Activated B cell treated with CpG ODN at 0.5 μM for 24 hours (primary cell): ENCODE results near the gene COL4A4. TPM values are rescaled to one million over a fixed set of nuclear protein-coding genes. Genes with fewer than 3 reads are reported as not detected.

Experiments
- ATAC-seq: fragments of 200-7000 bp; cut with Tn5 transposase; one replicate; pipeline ENCODE4 v1.10.0; 2021; ENCODE audit warnings: low read depth, mild to moderate bottlenecking, moderate library complexity
- CTCF ChIA-PET: fragments of 350-600 bp; sonication (Branson Sonifier 250); formaldehyde crosslinking; loops from one replicate; lab custom pipeline; 2021; ENCODE audit warnings: antibody characterized with exemption; lab: Charles Lee
- POLR2A ChIA-PET: fragments of 350-600 bp; sonication (Branson Sonifier 250); formaldehyde crosslinking; loops from one replicate; lab custom pipeline; 2021; ENCODE audit warnings: antibody characterized with exemption; lab: Charles Lee
- DNase-seq: peaks from one replicate; pipeline ENCODE4 v3.0.0; 2022
- H3K27ac Mint-ChIP-seq: one replicate; pipeline ENCODE4 v1.8.0; 2020; ENCODE audit warnings: mixed read lengths
- H3K27me3 Mint-ChIP-seq: one replicate; pipeline ENCODE4 v1.8.0; 2021; ENCODE audit warnings: mixed read lengths
- H3K36me3 Mint-ChIP-seq: one replicate; pipeline ENCODE4 v1.8.0; 2021; ENCODE audit warnings: low read depth, mixed read lengths
- H3K4me1 Mint-ChIP-seq: one replicate; pipeline ENCODE4 v1.8.0; 2021; ENCODE audit warnings: mixed read lengths
- H3K4me3 Mint-ChIP-seq: one replicate; pipeline ENCODE4 v1.8.0; 2020; ENCODE audit warnings: mild to moderate bottlenecking, mixed read lengths
- H3K9me3 Mint-ChIP-seq: one replicate; pipeline ENCODE4 v1.8.0; 2020; ENCODE audit warnings: mixed read lengths
- intact Hi-C: fragments of 100-400 bp; cut with micrococcal nuclease; formaldehyde crosslinking; loops from one replicate; pipeline ENCODE4 v1.15.1; 2024
- total RNA-seq: library from RNA; stranded (reverse); gene quantifications from 2 replicates; pipeline ENCODE4 v1.2.3, GENCODE V29; 2022
- TF ChIP-seq, protein P1 (sequence below): fragments of 200-600 bp; IDR thresholded peaks from one replicate; pipeline ENCODE4 v1.8.0; 2022; ENCODE audit warnings: antibody characterized with exemption, mild to moderate bottlenecking

The COL4A4 gene
- total RNA-seq, 1 donor from 2014 or later = 10.9 TPM

DNA sequence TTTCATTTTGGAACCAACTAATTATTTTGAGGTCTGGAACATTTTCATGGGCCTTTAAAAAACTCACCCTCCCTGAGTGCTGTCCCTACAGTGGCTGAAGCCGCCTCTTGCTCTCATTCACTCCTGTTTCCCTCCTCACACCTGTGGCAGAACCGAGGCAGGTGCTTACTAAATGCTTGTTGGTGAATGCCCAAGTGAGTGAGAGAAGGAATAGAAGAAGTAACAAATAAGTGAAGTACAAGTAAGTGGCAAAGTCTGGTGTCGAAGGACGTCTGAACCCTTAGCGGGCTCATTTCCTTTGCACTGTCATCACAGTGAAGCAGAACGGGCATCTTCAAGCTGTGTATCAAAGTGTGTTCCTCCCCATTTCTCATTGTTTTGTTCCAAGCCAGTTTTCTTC, 192.9 kb downstream of the COL4A4 start:
- intact Hi-C loops = loop anchor here (1.0 kb wide), 2 partner anchors 66 to 135 kb away; partner anchors contain the start of gene RHBDD1
- CTCF ChIA-PET = interaction anchor here (1.3 kb wide), 1 partner anchor 169 kb away, joined by 3 read pairs; no protein-coding TSS in a partner anchor
- peak; percentile 77 for ATAC-seq

DNA sequence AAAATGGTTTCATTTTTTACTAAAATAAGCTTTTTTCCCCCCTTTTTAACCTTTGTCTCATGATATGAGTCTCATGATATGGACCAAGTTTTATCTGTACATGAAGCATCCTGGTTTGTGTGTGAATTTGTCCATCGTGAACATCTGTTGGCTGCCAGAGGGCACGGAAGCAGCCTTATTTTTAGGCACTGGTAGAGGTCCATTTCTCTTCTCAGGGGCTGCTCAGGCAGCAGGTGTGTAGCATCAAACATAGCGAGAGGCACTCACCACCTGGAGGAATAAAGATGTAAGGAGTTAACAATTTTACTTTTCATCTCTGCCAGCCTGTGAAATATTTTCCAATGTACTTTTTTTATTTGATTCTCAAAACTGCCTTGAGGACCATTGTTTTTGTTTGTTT, 193.6 kb downstream of the COL4A4 start:
- H3K27ac Mint-ChIP-seq = peak overlapping the region; percentile 97

More for the DNA sequence above, 192.9 kb downstream of the COL4A4 start:
- Mint-ChIP-seq H3K4me3 (peak overlapping the region; percentile 84), H3K9me3 (no peaks in the 10 kb centered on the region), H3K27me3 (no peaks in the 10 kb centered on the region), H3K36me3 (peaks cover 27% of the 10 kb centered on the region), H3K4me1 (peaks cover 42% of the 10 kb centered on the region), H3K27ac (peak overlapping the region; percentile 97)
- POLR2A ChIA-PET = interaction anchor here (0.7 to 3.3 kb wide), 7 partner anchors 13 to 169 kb away, joined by 3 to 17 read pairs (median 4); partner anchors contain the start of gene RHBDD1
- TF ChIP-seq, protein P1, sequence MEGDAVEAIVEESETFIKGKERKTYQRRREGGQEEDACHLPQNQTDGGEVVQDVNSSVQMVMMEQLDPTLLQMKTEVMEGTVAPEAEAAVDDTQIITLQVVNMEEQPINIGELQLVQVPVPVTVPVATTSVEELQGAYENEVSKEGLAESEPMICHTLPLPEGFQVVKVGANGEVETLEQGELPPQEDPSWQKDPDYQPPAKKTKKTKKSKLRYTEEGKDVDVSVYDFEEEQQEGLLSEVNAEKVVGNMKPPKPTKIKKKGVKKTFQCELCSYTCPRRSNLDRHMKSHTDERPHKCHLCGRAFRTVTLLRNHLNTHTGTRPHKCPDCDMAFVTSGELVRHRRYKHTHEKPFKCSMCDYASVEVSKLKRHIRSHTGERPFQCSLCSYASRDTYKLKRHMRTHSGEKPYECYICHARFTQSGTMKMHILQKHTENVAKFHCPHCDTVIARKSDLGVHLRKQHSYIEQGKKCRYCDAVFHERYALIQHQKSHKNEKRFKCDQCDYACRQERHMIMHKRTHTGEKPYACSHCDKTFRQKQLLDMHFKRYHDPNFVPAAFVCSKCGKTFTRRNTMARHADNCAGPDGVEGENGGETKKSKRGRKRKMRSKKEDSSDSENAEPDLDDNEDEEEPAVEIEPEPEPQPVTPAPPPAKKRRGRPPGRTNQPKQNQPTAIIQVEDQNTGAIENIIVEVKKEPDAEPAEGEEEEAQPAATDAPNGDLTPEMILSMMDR = no peak
- no peak for DNase-seq

DNA sequence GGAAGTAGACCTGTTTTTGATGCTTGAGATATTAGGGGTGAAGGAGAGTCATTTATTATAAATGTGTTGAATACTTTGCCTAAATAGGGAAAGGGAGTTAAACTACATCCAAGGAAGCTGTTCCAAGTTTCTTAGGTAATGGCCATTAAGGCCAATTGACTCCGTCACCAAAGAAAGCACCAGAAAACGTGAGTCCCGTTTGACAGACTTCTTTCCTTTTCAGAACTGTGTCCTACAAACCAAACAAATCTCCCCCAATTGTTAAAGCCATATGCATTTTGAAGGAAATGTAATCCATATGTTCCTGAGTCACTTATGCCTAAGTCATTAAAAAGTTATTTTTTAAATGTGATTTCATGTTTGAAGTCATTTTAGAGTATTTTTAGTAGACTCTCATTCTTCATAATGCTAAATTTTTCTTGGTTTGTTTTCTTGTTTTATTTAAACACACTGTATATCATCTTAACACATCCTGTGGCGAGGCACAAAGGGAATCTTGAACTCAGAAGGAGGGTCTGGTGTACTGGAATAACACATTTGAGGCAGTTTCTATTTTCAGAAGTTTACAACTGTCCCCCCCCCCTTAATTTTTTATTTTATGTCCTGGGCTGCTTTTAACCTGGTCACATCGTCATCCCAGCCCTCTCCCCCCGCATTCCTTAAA, 194.5 kb downstream of the COL4A4 start:
- peak overlapping the region; percentile 97 for H3K27ac Mint-ChIP-seq
- peak overlapping the region; percentile 84 for H3K4me3 Mint-ChIP-seq
- H3K36me3 Mint-ChIP-seq = peaks cover 21% of the 10 kb centered on the region
- no peaks in the 10 kb centered on the region for H3K9me3 Mint-ChIP-seq
- ATAC-seq (no peak), DNase-seq (no peak)
- ChIA-PET POLR2A (interaction anchor here (1.0 to 3.3 kb wide), 5 partner anchors 60 to 170 kb away, joined by 3 to 17 read pairs (median 4); partner anchors contain the start of genes IRS1 and RHBDD1), CTCF (interaction anchor here (0.9 to 1.1 kb wide), 2 partner anchors 15 to 60 kb away, joined by 3 read pairs; no protein-coding TSS in a partner anchor)
- TF ChIP-seq, protein P1 = no peak
- intact Hi-C loops = loop anchor here (1.0 kb wide), 1 partner anchor 7 kb away; no protein-coding TSS in a partner anchor
- peaks cover 42% of the 10 kb centered on the region for H3K4me1 Mint-ChIP-seq
- no peaks in the 10 kb centered on the region for H3K27me3 Mint-ChIP-seq

More for the DNA sequence above, 193.6 kb downstream of the COL4A4 start:
- intact Hi-C loops = loop anchor here (1.0 kb wide), 1 partner anchor 8 kb away; no protein-coding TSS in a partner anchor
- Mint-ChIP-seq H3K4me3 (peak overlapping the region; percentile 84), H3K36me3 (peaks cover 26% of the 10 kb centered on the region), H3K4me1 (peaks cover 42% of the 10 kb centered on the region), H3K27me3 (no peaks in the 10 kb centered on the region), H3K9me3 (no peaks in the 10 kb centered on the region)
- ChIA-PET POLR2A (interaction anchor here (1.0 to 3.3 kb wide), 6 partner anchors 61 to 171 kb away, joined by 3 to 17 read pairs (median 5); partner anchors contain the start of genes IRS1 and RHBDD1), CTCF (interaction anchor here (1.1 kb wide), 1 partner anchor 15 kb away, joined by 3 read pairs; no protein-coding TSS in a partner anchor)
- DNase-seq (no peak), ATAC-seq (peak; percentile 53)
- TF ChIP-seq, protein P1 = no peak

DNA sequence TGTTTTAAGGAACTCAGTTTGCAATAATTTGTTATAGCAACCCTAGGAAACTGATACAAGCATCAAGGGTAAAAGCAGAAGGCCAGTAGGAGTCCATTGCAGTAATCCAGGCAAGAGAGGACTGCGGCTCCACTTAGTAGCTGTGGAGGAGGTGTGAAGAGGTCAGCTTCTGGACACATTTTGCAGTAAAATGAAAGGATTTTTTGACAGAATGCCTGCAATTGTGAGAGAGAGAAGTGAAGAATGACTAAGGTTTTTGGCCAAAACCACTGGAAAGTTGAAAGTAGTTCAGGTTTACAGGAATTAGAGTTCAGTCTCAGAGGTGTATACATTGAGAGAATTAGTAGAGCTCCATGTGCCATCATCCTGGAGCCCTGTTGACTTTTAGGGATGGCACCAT, 198.6 kb downstream of the COL4A4 start:
- no peak for ATAC-seq
- no peaks in the 10 kb centered on the region for H3K27me3 Mint-ChIP-seq

More for the DNA sequence above, 198.6 kb downstream of the COL4A4 start:
- intact Hi-C loops = no loop called here
- CTCF ChIA-PET = no interaction called here
- TF ChIP-seq, protein P1 = no peak
- Mint-ChIP-seq H3K9me3 (no peaks in the 10 kb centered on the region), H3K4me1 (peaks cover 21% of the 10 kb centered on the region), H3K4me3 (no peak overlapping the region), H3K36me3 (peaks cover 17% of the 10 kb centered on the region), H3K27ac (no peak overlapping the region)
- POLR2A ChIA-PET = no interaction called here
- DNase-seq = no peak
